ENCODE data around the gene SGPP1. TPM values are rescaled to one million over a fixed set of nuclear protein-coding genes. Genes with fewer than 3 reads are reported as not detected.

The SGPP1 gene, protein sequence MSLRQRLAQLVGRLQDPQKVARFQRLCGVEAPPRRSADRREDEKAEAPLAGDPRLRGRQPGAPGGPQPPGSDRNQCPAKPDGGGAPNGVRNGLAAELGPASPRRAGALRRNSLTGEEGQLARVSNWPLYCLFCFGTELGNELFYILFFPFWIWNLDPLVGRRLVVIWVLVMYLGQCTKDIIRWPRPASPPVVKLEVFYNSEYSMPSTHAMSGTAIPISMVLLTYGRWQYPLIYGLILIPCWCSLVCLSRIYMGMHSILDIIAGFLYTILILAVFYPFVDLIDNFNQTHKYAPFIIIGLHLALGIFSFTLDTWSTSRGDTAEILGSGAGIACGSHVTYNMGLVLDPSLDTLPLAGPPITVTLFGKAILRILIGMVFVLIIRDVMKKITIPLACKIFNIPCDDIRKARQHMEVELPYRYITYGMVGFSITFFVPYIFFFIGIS
- 70.1 and 72.2 TPM in 2 replicates for polyA plus RNA-seq (2013)

DNA sequence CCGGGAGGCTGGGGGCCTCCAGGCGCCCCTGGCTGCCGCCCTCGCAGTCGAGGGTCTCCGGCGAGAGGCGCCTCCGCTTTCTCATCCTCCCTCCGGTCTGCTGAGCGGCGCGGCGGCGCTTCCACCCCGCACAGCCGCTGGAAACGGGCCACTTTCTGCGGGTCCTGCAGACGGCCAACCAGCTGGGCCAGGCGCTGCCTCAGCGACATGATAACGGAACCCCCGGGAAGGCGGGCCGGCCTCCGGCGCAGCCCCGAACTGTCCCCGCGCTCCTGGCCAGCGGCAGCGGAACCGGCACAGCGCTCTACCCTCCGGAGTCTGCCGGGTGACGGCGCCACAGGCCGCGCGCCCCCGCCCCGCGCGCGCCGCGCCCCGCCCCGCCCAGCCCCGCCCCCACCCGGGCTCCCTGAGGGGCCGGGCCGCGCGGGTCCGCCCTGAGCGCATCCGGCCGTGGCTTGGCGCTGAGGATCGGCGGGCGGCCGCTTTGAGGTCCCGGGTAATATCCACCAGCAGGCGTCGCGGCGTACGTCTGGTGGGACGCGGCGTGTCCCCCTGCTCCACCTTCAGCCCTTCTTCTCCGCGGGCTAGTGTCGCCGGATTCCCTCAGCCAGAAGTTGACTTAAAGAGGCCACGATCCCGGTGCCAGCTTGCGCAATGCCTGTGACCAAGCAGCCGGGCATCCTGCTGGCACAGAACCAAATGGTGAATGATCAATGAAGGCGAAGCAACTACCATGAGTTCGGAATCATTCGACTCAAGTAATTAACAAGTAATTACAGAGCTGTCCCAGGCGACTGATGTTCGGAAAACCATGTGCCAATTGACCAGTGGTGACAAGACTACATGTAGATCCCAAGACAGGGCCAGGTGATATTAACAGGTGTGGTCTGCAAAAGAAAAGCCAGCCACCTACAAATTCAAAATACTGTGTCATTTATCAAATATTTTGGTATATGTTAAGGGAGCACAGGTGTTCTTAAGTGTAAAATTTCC lies at the start of gene SGPP1:
TSS of gene SGPP1 (minus strand) at position 330 of the 993 bp plus-strand sequence. CDS start at position 209, 121 bp downstream.
- Histone ChIP-seq H3K4me2 (ENCODE audit: low read length) (peak within 1 kb of the TSS; percentile 75), H3K79me2 (ENCODE audit: control insufficient read depth, insufficient read depth, low read length, poor library complexity) (peaks cover 14% of the 10 kb centered on the region), H3K14ac (ENCODE audit: low read length) (peak within 1 kb of the TSS; percentile 22), H4K12ac (ENCODE audit: low read depth, low read length) (peak within 1 kb of the TSS; percentile 82), H2BK12ac (ENCODE audit: low read length) (peak within 1 kb of the TSS; percentile 72), H4K91ac (ENCODE audit: low read depth, low read length) (peak within 1 kb of the TSS; percentile 78), H2BK120ac (ENCODE audit: insufficient read depth, low read length, poor library complexity) (peak within 1 kb of the TSS; percentile 83), H3K36me3 (ENCODE audit: control insufficient read depth in 1 of 2, insufficient read depth in 2 of 2, low read length in 2 of 2) (no peaks in the 10 kb centered on the region), H3K79me1 (ENCODE audit: low read length) (peaks cover 11% of the 10 kb centered on the region), H2BK5ac (ENCODE audit: low read depth, low read length, poor library complexity) (peak within 1 kb of the TSS; percentile 83), H3K4me3 (ENCODE audit: low read depth, low read length) (peak within 1 kb of the TSS; percentile 88), H3K4me1 (ENCODE audit: control insufficient read depth in 1 of 2, insufficient read depth in 2 of 2, low read length in 2 of 2) (no peaks in the 10 kb centered on the region), H3K27me3 (ENCODE audit: insufficient read depth, low read length) (no peaks in the 10 kb centered on the region), H3K18ac (ENCODE audit: low read length) (peak within 1 kb of the TSS; percentile 97), H2AK5ac (ENCODE audit: low read length) (peak within 1 kb of the TSS; percentile 18), H3K23ac (ENCODE audit: low read length) (no peak within 1 kb of the TSS), H2AFZ (ENCODE audit: insufficient read depth, low read length, poor library complexity) (peak within 1 kb of the TSS; percentile 98), H4K8ac (ENCODE audit: low read depth, low read length) (peak within 1 kb of the TSS; percentile 87), H3K9me3 (ENCODE audit: insufficient read depth, low read depth, low read length) (no peaks in the 10 kb centered on the region), H3K9ac (ENCODE audit: low read length) (peak within 1 kb of the TSS; percentile 91), H3K4ac (ENCODE audit: low read depth, low read length) (peak within 1 kb of the TSS; percentile 9), H3K27ac (ENCODE audit: low read depth, low read length) (peak within 1 kb of the TSS; percentile 82)
- WGBS (ENCODE audit: extremely low coverage, insufficient coverage, insufficient read length) = no CpG with 5 or more reads among the region's 88 CpGs
- peak; percentile 74 to 86 for DNase-seq

DNA sequence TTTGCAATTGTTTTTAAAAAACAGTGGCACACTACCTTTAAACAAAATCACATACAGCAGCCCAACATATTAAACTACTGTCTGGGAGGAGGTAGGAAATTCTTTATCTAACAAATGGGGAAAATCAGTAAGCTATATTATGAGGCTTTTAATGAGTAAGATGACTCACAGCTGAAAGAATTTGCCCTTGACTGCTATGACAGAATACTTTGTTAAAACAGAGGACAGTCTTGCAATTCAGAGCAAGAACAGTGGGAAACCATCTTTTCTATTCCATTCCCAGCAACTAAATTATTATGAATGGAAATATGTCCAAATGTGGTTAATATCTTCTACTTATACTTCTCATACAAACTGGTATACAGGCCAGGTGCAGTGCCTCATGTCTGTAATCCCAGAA lies 49.2 kb upstream of the SGPP1 start:
- Histone ChIP-seq H3K27ac (ENCODE audit: low read depth, low read length) (no peak overlapping the region), H3K4me1 (ENCODE audit: control insufficient read depth in 1 of 2, insufficient read depth in 2 of 2, low read length in 2 of 2) (no peaks in the 10 kb centered on the region), H2BK120ac (ENCODE audit: insufficient read depth, low read length, poor library complexity) (no peak overlapping the region), H3K36me3 (ENCODE audit: control insufficient read depth in 1 of 2, insufficient read depth in 2 of 2, low read length in 2 of 2) (peaks cover 0 to 1% of the 10 kb centered on the region in 2 experiments), H4K12ac (ENCODE audit: low read depth, low read length) (no peak overlapping the region), H3K14ac (ENCODE audit: low read length) (no peak overlapping the region), H4K91ac (ENCODE audit: low read depth, low read length) (no peak overlapping the region), H3K23ac (ENCODE audit: low read length) (no peak overlapping the region), H3K4me2 (ENCODE audit: low read length) (no peak overlapping the region), H3K9me3 (ENCODE audit: insufficient read depth, low read depth, low read length) (no peaks in the 10 kb centered on the region), H3K4me3 (ENCODE audit: low read depth, low read length) (no peak overlapping the region), H3K18ac (ENCODE audit: low read length) (no peak overlapping the region), H3K79me1 (ENCODE audit: low read length) (peaks cover 3% of the 10 kb centered on the region), H2BK12ac (ENCODE audit: low read length) (no peak overlapping the region), H2AFZ (ENCODE audit: insufficient read depth, low read length, poor library complexity) (no peak overlapping the region), H3K79me2 (ENCODE audit: control insufficient read depth, insufficient read depth, low read length, poor library complexity) (no peaks in the 10 kb centered on the region), H2BK5ac (ENCODE audit: low read depth, low read length, poor library complexity) (no peak overlapping the region), H3K4ac (ENCODE audit: low read depth, low read length) (no peak overlapping the region), H2AK5ac (ENCODE audit: low read length) (no peak overlapping the region), H3K27me3 (ENCODE audit: insufficient read depth, low read length) (no peaks in the 10 kb centered on the region), H3K9ac (ENCODE audit: low read length) (no peak overlapping the region), H4K8ac (ENCODE audit: low read depth, low read length) (no peak overlapping the region)
- DNase-seq = peak in 1 of 2 donors; percentile 21

DNA sequence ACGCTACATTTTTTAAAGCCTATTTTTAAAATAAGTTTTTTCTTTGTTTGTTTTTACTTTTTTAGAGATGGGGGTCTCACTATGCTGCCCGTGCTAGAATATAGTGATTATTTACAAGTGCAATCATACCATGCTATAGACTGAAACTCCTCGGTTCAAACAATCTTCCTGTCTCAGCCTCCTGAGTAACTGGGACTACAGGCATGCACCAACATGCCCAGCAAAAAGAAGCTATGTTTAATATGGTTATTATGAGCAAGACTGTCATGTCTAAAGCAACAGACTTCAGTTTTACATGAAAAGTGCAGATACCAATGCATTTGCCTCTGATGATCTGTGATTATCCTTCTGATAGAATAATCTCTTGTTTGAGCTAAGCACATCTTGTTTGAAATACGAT lies 45.6 kb upstream of the SGPP1 start:
- no peak overlapping the region for H4K12ac ChIP-seq (ENCODE audit: low read depth, low read length)
- H3K27ac ChIP-seq (ENCODE audit: low read depth, low read length) = no peak overlapping the region
- peaks cover 3% of the 10 kb centered on the region for H3K79me1 ChIP-seq (ENCODE audit: low read length)
- H2BK5ac ChIP-seq (ENCODE audit: low read depth, low read length, poor library complexity) = no peak overlapping the region
- no peaks in the 10 kb centered on the region for H3K9me3 ChIP-seq (ENCODE audit: insufficient read depth, low read depth, low read length)
- no peak overlapping the region for H3K4ac ChIP-seq (ENCODE audit: low read depth, low read length)
- no peak overlapping the region for H3K9ac ChIP-seq (ENCODE audit: low read length)
- H3K79me2 ChIP-seq (ENCODE audit: control insufficient read depth, insufficient read depth, low read length, poor library complexity) = no peaks in the 10 kb centered on the region
- no peak overlapping the region for H2BK12ac ChIP-seq (ENCODE audit: low read length)
- H2AFZ ChIP-seq (ENCODE audit: insufficient read depth, low read length, poor library complexity) = no peak overlapping the region
- no peaks in the 10 kb centered on the region for H3K4me1 ChIP-seq (ENCODE audit: control insufficient read depth in 1 of 2, insufficient read depth in 2 of 2, low read length in 2 of 2)
- no peak overlapping the region for H3K18ac ChIP-seq (ENCODE audit: low read length)
- no peak overlapping the region for H3K4me3 ChIP-seq (ENCODE audit: low read depth, low read length)
- peaks cover 0 to 1% of the 10 kb centered on the region in 2 experiments for H3K36me3 ChIP-seq (ENCODE audit: control insufficient read depth in 1 of 2, insufficient read depth in 2 of 2, low read length in 2 of 2)
- no peak overlapping the region for H3K4me2 ChIP-seq (ENCODE audit: low read length)
- H2BK120ac ChIP-seq (ENCODE audit: insufficient read depth, low read length, poor library complexity) = peak overlapping the region; percentile 95
- whole genome bisulfite sequencing (ENCODE audit: extremely low coverage, insufficient coverage, insufficient read length) = no CpG with 5 or more reads among the region's 4 CpGs
- H4K8ac ChIP-seq (ENCODE audit: low read depth, low read length) = no peak overlapping the region
- no peak for DNase-seq
- no peak overlapping the region for H3K14ac ChIP-seq (ENCODE audit: low read length)
- no peak overlapping the region for H3K23ac ChIP-seq (ENCODE audit: low read length)
- H3K27me3 ChIP-seq (ENCODE audit: insufficient read depth, low read length) = no peaks in the 10 kb centered on the region
- peak overlapping the region; percentile 94 for H4K91ac ChIP-seq (ENCODE audit: low read depth, low read length)
- no peak overlapping the region for H2AK5ac ChIP-seq (ENCODE audit: low read length)

DNA sequence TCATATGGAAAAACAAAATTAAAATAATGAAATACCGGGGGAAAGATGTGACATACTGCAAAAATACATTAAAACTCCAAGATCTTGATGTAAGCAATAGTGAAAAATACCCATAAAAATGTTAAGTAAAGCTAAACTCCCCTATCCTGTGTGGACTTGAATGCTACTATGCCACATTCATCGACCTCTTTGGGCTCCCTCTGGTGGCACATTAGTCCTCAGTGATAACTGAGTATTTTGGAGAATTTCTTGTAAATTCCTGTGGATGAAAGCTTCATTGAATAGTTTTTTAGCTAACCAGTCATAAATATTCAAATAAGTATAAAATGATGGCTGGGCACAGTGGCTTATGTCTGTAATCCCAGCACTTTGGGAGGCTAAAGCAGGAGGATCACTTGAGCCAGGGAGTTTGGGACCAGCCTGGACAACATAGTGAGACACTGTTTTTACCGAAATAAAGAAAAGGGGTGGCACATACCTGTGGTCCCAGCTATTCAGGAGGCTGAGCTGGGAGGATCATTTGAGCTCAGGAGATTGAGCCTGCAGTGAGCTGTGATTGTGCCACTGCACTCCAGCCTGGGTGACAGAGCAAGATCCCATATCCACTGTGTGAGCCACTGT lies 42.4 kb upstream of the SGPP1 start:
- no peak overlapping the region for H4K8ac ChIP-seq (ENCODE audit: low read depth, low read length)
- no peak overlapping the region for H3K4ac ChIP-seq (ENCODE audit: low read depth, low read length)
- peak overlapping the region; percentile 79 for H2AK5ac ChIP-seq (ENCODE audit: low read length)
- DNase-seq = peak; percentile 41 to 72
- no peak overlapping the region for H3K4me2 ChIP-seq (ENCODE audit: low read length)
- H3K36me3 ChIP-seq (ENCODE audit: control insufficient read depth in 1 of 2, insufficient read depth in 2 of 2, low read length in 2 of 2) = peaks cover 0 to 1% of the 10 kb centered on the region in 2 experiments
- peak overlapping the region; percentile 51 for H2BK120ac ChIP-seq (ENCODE audit: insufficient read depth, low read length, poor library complexity)
- no peak overlapping the region for H3K23ac ChIP-seq (ENCODE audit: low read length)
- H3K9me3 ChIP-seq (ENCODE audit: insufficient read depth, low read depth, low read length) = no peaks in the 10 kb centered on the region
- peak overlapping the region; percentile 55 for H4K91ac ChIP-seq (ENCODE audit: low read depth, low read length)
- H4K12ac ChIP-seq (ENCODE audit: low read depth, low read length) = no peak overlapping the region
- H3K18ac ChIP-seq (ENCODE audit: low read length) = peak overlapping the region; percentile 84
- H3K4me1 ChIP-seq (ENCODE audit: control insufficient read depth in 1 of 2, insufficient read depth in 2 of 2, low read length in 2 of 2) = no peaks in the 10 kb centered on the region
- H3K27ac ChIP-seq (ENCODE audit: low read depth, low read length) = no peak overlapping the region
- H3K79me1 ChIP-seq (ENCODE audit: low read length) = peaks cover 3% of the 10 kb centered on the region
- H2BK12ac ChIP-seq (ENCODE audit: low read length) = peak overlapping the region; percentile 17
- no peak overlapping the region for H3K14ac ChIP-seq (ENCODE audit: low read length)
- WGBS (ENCODE audit: extremely low coverage, insufficient coverage, insufficient read length) = no CpG with 5 or more reads among the region's 3 CpGs
- H3K9ac ChIP-seq (ENCODE audit: low read length) = no peak overlapping the region
- no peak overlapping the region for H2AFZ ChIP-seq (ENCODE audit: insufficient read depth, low read length, poor library complexity)
- no peaks in the 10 kb centered on the region for H3K79me2 ChIP-seq (ENCODE audit: control insufficient read depth, insufficient read depth, low read length, poor library complexity)
- no peaks in the 10 kb centered on the region for H3K27me3 ChIP-seq (ENCODE audit: insufficient read depth, low read length)
- H3K4me3 ChIP-seq (ENCODE audit: low read depth, low read length) = no peak overlapping the region
- H2BK5ac ChIP-seq (ENCODE audit: low read depth, low read length, poor library complexity) = no peak overlapping the region
